HepG2 (cell line): Measurements from ENCODE around the gene CTSS. TPM values are rescaled to one million over a fixed set of nuclear protein-coding genes. Genes with fewer than 3 reads are reported as not detected.

Experiments
- ATAC-seq: fragments of 200-7000 bp; cut with Tn5 transposase; 3 replicates; pipeline ENCODE4 v1.9.1; 2020; ENCODE audit warnings: mild to moderate bottlenecking, moderate library complexity
- BruUV-seq: library from RNA; stranded (reverse); fragments of 400-500 nt; replicated peaks from 2 replicates; lab custom pipeline; 2021; lab: Mats Ljungman, UMichigan
- CTCF ChIA-PET: fragments of 300-600 bp; formaldehyde crosslinking; extraction: SDS; loops from one replicate; lab custom pipeline; 2021; ENCODE audit warnings: low total read pairs, inconsistent platforms, low intra/inter-chr PET ratio; lab: Yijun Ruan, JAX
- POLR2A ChIA-PET: fragments of 350-600 bp; sonication (Branson Sonifier 250); formaldehyde crosslinking; loops from one replicate; lab custom pipeline; 2020; ENCODE audit warnings: antibody characterized with exemption, inconsistent platforms; lab: Yijun Ruan, JAX
- DNase-seq: peaks from one replicate; pipeline ENCODE4 v3.0.0-alpha.2; 2015; ENCODE audit warnings: low spot score
- FAIRE-seq: peaks from 3 replicates; lab custom pipeline; 2011; peaks lifted over from hg19 to GRCh38; lab: Jason Lieb, UNC
- H2AFZ ChIP-seq: one replicate; pipeline ENCODE4 v1.6.1; 2011; ENCODE audit warnings: low read length, inconsistent platforms
- H3K27ac ChIP-seq: fragments of 300-600 bp; 3 replicates; pipeline ENCODE4 v1.8.0; 2011; ENCODE audit warnings: mixed run types, mild to moderate bottlenecking, mixed read lengths, low read length, inconsistent platforms; ENCODE audit not compliant: insufficient read depth; ENCODE audit errors: extremely low read length
- H3K27me3 ChIP-seq, 2 experiments: fragments of 200-600 bp in 1 of 2; 2 replicates in 1 of 2; 3 replicates in 1 of 2; pipeline versions ENCODE4 v1.6.0 to v1.8.0; 2011; ENCODE audit warnings: low read length in 2 of 2, mild to moderate bottlenecking in 2 of 2, moderate library complexity in 2 of 2, inconsistent platforms in 1 of 2; ENCODE audit not compliant: insufficient read depth in 2 of 2, control insufficient read depth in 1 of 2
- H3K36me3 ChIP-seq, 2 experiments: fragments of 200-600 bp in 1 of 2; replicated peaks in 1 of 2; 2 replicates in 1 of 2; 3 replicates in 1 of 2; pipeline versions ENCODE4 v1.5.1 to v1.8.0; 2011; ENCODE audit warnings: low read length in 2 of 2, inconsistent platforms in 1 of 2; ENCODE audit not compliant: insufficient read depth in 2 of 2, control insufficient read depth in 1 of 2
- H3K4me1 ChIP-seq: 2 replicates; pipeline ENCODE4 v1.5.1; 2012; ENCODE audit warnings: low read length, inconsistent platforms; ENCODE audit not compliant: insufficient read depth
- H3K4me2 ChIP-seq: 2 replicates; pipeline ENCODE4 v1.6.0; 2011; ENCODE audit warnings: low read depth, low read length, inconsistent platforms
- H3K4me3 ChIP-seq, 3 experiments: fragments of 200-600 bp in 1 of 3; sonication (generic), shearing (Covaris generic) in 1 of 3; replicated peaks in 1 of 3; 2 replicates each; pipeline ENCODE4 v1.5.1; 2011 to 2016; ENCODE audit warnings: low read length in 3 of 3, inconsistent platforms in 2 of 3, low read depth in 2 of 3, mild to moderate bottlenecking in 2 of 3, control low read depth in 1 of 3, mixed read lengths in 1 of 3; ENCODE audit not compliant: insufficient read depth in 1 of 3
- H3K79me2 ChIP-seq: one replicate; pipeline ENCODE4 v1.6.1; 2011; ENCODE audit warnings: low read length, inconsistent platforms; ENCODE audit not compliant: insufficient read depth
- H3K9ac ChIP-seq: 2 replicates; pipeline ENCODE4 v1.6.0; 2011; ENCODE audit warnings: mild to moderate bottlenecking, low read depth, low read length, inconsistent platforms; ENCODE audit not compliant: insufficient read depth
- H3K9me3 ChIP-seq: 2 replicates; pipeline ENCODE4 v1.5.1; 2012; ENCODE audit warnings: mild to moderate bottlenecking, low read length
- H4K20me1 ChIP-seq: 2 replicates; pipeline ENCODE4 v1.6.0; 2011; ENCODE audit warnings: inconsistent platforms, mild to moderate bottlenecking, low read length, moderate library complexity; ENCODE audit not compliant: insufficient read depth
- DRAP1 ChIP-seq: IDR thresholded peaks from 2 replicates; pipeline ENCODE4 v1.6.1; 2016; ENCODE audit warnings: missing genetic modification reagents, missing compliant biosample characterization
- FOXJ3 ChIP-seq: sonication (generic); formaldehyde crosslinking; IDR thresholded peaks from 2 replicates; pipeline ENCODE4 v1.4.0; 2020; ENCODE audit warnings: missing genetic modification reagents, mild to moderate bottlenecking, borderline replicate concordance
- HNRNPLL ChIP-seq: fragments of 200-400 bp; formaldehyde crosslinking; IDR thresholded peaks from 2 replicates; pipeline ENCODE4 v1.6.1; 2017; ENCODE audit warnings: mild to moderate bottlenecking, low read depth, low read length; ENCODE audit not compliant: poor library complexity, severe bottlenecking
- KLF9 ChIP-seq: IDR thresholded peaks from 2 replicates; pipeline ENCODE4 v1.6.1; 2016; ENCODE audit warnings: low read depth
- TFAP4 ChIP-seq: sonication (generic); IDR thresholded peaks from 2 replicates; pipeline ENCODE4 v1.6.1; 2016; ENCODE audit warnings: low read depth, borderline replicate concordance
- TFE3 ChIP-seq: IDR thresholded peaks from 2 replicates; pipeline ENCODE4 v1.6.1; 2016
- THRA ChIP-seq: sonication (generic); formaldehyde crosslinking; IDR thresholded peaks from 2 replicates; pipeline ENCODE4 v1.4.0; 2020; ENCODE audit warnings: missing genetic modification reagents, borderline replicate concordance
- ZHX2 ChIP-seq, 2 experiments: sonication (generic) in 1 of 2; formaldehyde crosslinking in 1 of 2; IDR thresholded peaks; 2 replicates each; pipeline versions ENCODE4 v1.6.1 to v1.9.0; 2014 to 2022; ENCODE audit warnings: antibody characterized with exemption in 1 of 2, borderline replicate concordance in 1 of 2, inconsistent platforms in 1 of 2, low read depth in 1 of 2, missing genetic modification reagents in 1 of 2
- ZNF101 ChIP-seq: sonication (generic); formaldehyde crosslinking; IDR thresholded peaks from 2 replicates; pipeline ENCODE4 v1.4.0; 2020; ENCODE audit warnings: mild to moderate bottlenecking, low read depth, missing genetic modification reagents, borderline replicate concordance
- WGBS: methylation state at CpG from one replicate; pipeline ENCODE4 v1.1.6; 2017; ENCODE audit warnings: low lambda C conversion rate; 5-methylcytosine and 5-hydroxymethylcytosine counted together
- in situ Hi-C: cut with HindIII; loops from 2 replicates; pipeline ENCODE4 v1.10.0; 2017; ENCODE audit warnings: low pct_unique_long_range_greater_than_20kb; ENCODE audit not compliant: extremely low pct_ligation_motif_present
- intact Hi-C: fragments of 100-400 bp; cut with micrococcal nuclease; formaldehyde crosslinking; loops from one replicate; pipeline ENCODE4 v1.10.0; 2022; ENCODE audit not compliant: unreplicated experiment
- polyA plus RNA-seq, 8 experiments: library from polyadenylated mRNA; depleted of rRNA in 3 of 8; stranded (reverse) in 7 of 8; unstranded in 1 of 8; fragments of >200 nt; fragmentation: Illumina TruSeq in 4 of 8; extraction: Trizol in 4 of 8; gene quantifications; 2 replicates each; pipeline versions ENCODE4 v1.2.1 to v1.2.3, GENCODE V29; 2011 to 2016; ENCODE audit warnings: low read depth in 4 of 8, missing spikeins in 1 of 8, mixed read lengths in 1 of 8; ENCODE audit not compliant: insufficient read depth in 1 of 8
- total RNA-seq, 5 experiments: library from RNA; depleted of rRNA; stranded (reverse); fragments of >200 nt; fragmentation: Illumina TruSeq; extraction: Trizol; gene quantifications; 2 replicates each; pipeline ENCODE4 v1.2.3, GENCODE V29; 2016; ENCODE audit warnings: low read depth in 1 of 5

The CTSS gene
- total and polyA plus RNA-seq, 2 of the 13 experiments (the other 11 are each of a cell fraction or from before 2014, with no cell fraction given) = 0.33 to 1.0 TPM

GRCh38 chr1:150696995-150697927 lies 68.3 kb downstream of the CTSS start, which contains the start of gene GOLPH3L:
TSS of gene GOLPH3L (minus strand) at chr1:150697154. CDS start at chr1:150694838, 2,316 bp downstream.
- DNase-seq = peak; percentile 99
- Histone ChIP-seq H3K36me3 (peaks cover 2 to 21% of the 10 kb centered on the region in 2 experiments; a peak in 4 of 5 replicates), H3K9ac (peak within 1 kb of the TSS; percentile 67), H3K27ac (peak within 1 kb of the TSS; percentile 73), H3K4me3 (peak within 1 kb of the TSS; percentile 73 to 99 (median 83)), H3K4me1 (0 out of 2 replicates have a peak, but pooled peaks cover 17% of the 10 kb centered on the region), H3K79me2 (peaks cover 10% of the 10 kb centered on the region), H2AFZ (peak within 1 kb of the TSS; percentile 100), H3K9me3 (no peaks in the 10 kb centered on the region), H4K20me1 (no peaks in the 10 kb centered on the region), H3K4me2 (peak within 1 kb of the TSS; percentile 95), H3K27me3 (no peaks in the 10 kb centered on the region; a peak in 2 of 5 replicates)
- ChIA-PET POLR2A (interaction anchor here (0.8 to 2.9 kb wide), 21 partner anchors 10 to 630 kb away, joined by 3 to 17 read pairs (median 4); partner anchors contain the start of genes ADAMTSL4, ANXA9, ENSA and FALEC), CTCF (no interaction called here)
- intact Hi-C loops = loop anchor here (2.0 to 10.0 kb wide), 3 partner anchors 72 to 135 kb away; partner anchors contain the start of gene ENSA
- peak; percentile 100 for ATAC-seq
- 0% methylated on average over 18 of the region's 18 CpGs for WGBS
- BruUV-seq = no TSS peak
- in situ Hi-C loops = no loop called here
- FAIRE-seq = peak; percentile 100
- TF ChIP-seq ZNF101 = no peak
- 0 out of 2 replicates have a peak, but pooled peaks have one; percentile 25 for TF ChIP-seq TFE3 (CRISPR knock-in tag)
- TF ChIP-seq THRA (CRISPR knock-in tag) = peak; percentile 11; the same call in 1 of the 2 replicates
- TF ChIP-seq ZHX2 (IDR thresholded peaks at IDR 0.05; ENCODE audit: low read depth) = no peak
- no peak for TF ChIP-seq ZHX2 (CRISPR knock-in tag; IDR thresholded peaks at IDR 0.05; ENCODE audit: borderline replicate concordance)
- 0 out of 2 replicates have a peak, but pooled peaks have one; percentile 37 for TF ChIP-seq FOXJ3 (CRISPR knock-in tag)
- peak; percentile 44 for TF ChIP-seq HNRNPLL
- peak; percentile 41; the same call in 1 of the 2 replicates for TF ChIP-seq KLF9 (CRISPR knock-in tag)
- TF ChIP-seq DRAP1 = peak; percentile 72; the same call in 1 of the 2 replicates
- TF ChIP-seq TFAP4 = peak; percentile 66; the same call in 1 of the 2 replicates
